CD8-positive, alpha-beta memory T cell (primary cell): ENCODE results near the gene CAPZA2. TPM values are rescaled to one million over a fixed set of nuclear protein-coding genes. Genes with fewer than 3 reads are reported as not detected.
"Not testable (repeated sequence)": the region's sequence is repeated elsewhere in the genome, so short reads cannot be mapped to it uniquely, and the experiment has no call there.

Experiments used
- CTCF ChIA-PET: fragments of 350-600 bp; sonication (Branson Sonifier 250); formaldehyde crosslinking; loops from one replicate; lab custom pipeline; 2021; ENCODE audit warnings: antibody characterized with exemption; lab: Charles Lee
- POLR2A ChIA-PET: fragments of 350-600 bp; sonication (Branson Sonifier 250); formaldehyde crosslinking; loops from one replicate; lab custom pipeline; 2021; ENCODE audit warnings: antibody characterized with exemption; lab: Charles Lee
- DNase-seq, 5 donors: peaks; one replicate each; pipeline versions ENCODE4 v3.0.0 to v3.0.0-alpha.2; 2020 to 2022; ENCODE audit warnings: mixed read lengths in 1 of 5
- H3K27ac ChIP-seq: one replicate; pipeline ENCODE4 v1.7.0; 2013; ENCODE audit warnings: low read depth, mild to moderate bottlenecking, low read length, moderate library complexity
- H3K27me3 ChIP-seq: 2 replicates; pipeline ENCODE4 v1.7.0; 2013; ENCODE audit warnings: low read length, mild to moderate bottlenecking; ENCODE audit not compliant: insufficient read depth, poor library complexity, severe bottlenecking
- H3K36me3 ChIP-seq: 2 replicates; pipeline ENCODE4 v1.7.0; 2013; ENCODE audit warnings: mild to moderate bottlenecking, low read length, moderate library complexity; ENCODE audit not compliant: insufficient read depth
- H3K4me1 ChIP-seq: 2 replicates; pipeline ENCODE4 v1.7.0; 2013; ENCODE audit warnings: mild to moderate bottlenecking, low read length, moderate library complexity; ENCODE audit not compliant: insufficient read depth
- H3K4me3 ChIP-seq: 2 replicates; pipeline ENCODE4 v1.7.0; 2013; ENCODE audit warnings: mild to moderate bottlenecking, low read length
- H3K9me3 ChIP-seq: 2 replicates; pipeline ENCODE4 v1.7.0; 2013; ENCODE audit warnings: mild to moderate bottlenecking, low read length
- H3K27ac Mint-ChIP-seq, 8 donors: one replicate each; pipeline ENCODE4 v1.8.0; 2020 to 2021; ENCODE audit warnings: mixed read lengths in 8 of 8, mild to moderate bottlenecking in 6 of 8, inconsistent platforms in 3 of 8, moderate library complexity in 3 of 8
- H3K27me3 Mint-ChIP-seq, 2 donors: one replicate each; pipeline ENCODE4 v1.8.0; 2020 to 2021; ENCODE audit warnings: mixed read lengths in 2 of 2, mild to moderate bottlenecking in 1 of 2, moderate library complexity in 1 of 2
- H3K36me3 Mint-ChIP-seq, 3 donors: one replicate each; pipeline ENCODE4 v1.8.0; 2020 to 2021; ENCODE audit warnings: mixed read lengths in 3 of 3, inconsistent platforms in 1 of 3, mild to moderate bottlenecking in 1 of 3
- H3K4me1 Mint-ChIP-seq, 3 donors: one replicate each; pipeline ENCODE4 v1.8.0; 2020 to 2021; ENCODE audit warnings: mixed read lengths in 3 of 3, inconsistent platforms in 1 of 3, mild to moderate bottlenecking in 1 of 3
- H3K4me3 Mint-ChIP-seq, 7 donors: one replicate each; pipeline ENCODE4 v1.8.0; 2020 to 2021; ENCODE audit warnings: mixed read lengths in 7 of 7, mild to moderate bottlenecking in 6 of 7, moderate library complexity in 4 of 7, inconsistent platforms in 2 of 7
- H3K9me3 Mint-ChIP-seq, 5 donors: one replicate each; pipeline ENCODE4 v1.8.0; 2020 to 2022; ENCODE audit warnings: mixed read lengths in 5 of 5, mild to moderate bottlenecking in 3 of 5, moderate library complexity in 2 of 5, inconsistent platforms in 1 of 5
- polyA plus RNA-seq: library from polyadenylated mRNA; unstranded; fragments of 300-500 nt; fragmentation: Illumina TruSeq; gene quantifications from one replicate; pipeline ENCODE4 v1.2.3, GENCODE V29; 2021
- total RNA-seq, 2 experiments: library from RNA; stranded (reverse); gene quantifications; one replicate each; pipeline ENCODE4 v1.2.3, GENCODE V29; 2021

Gene CAPZA2
- total and polyA plus RNA-seq, 3 experiments from 2014 or later: 170 to 206 (median 170) TPM

DNA sequence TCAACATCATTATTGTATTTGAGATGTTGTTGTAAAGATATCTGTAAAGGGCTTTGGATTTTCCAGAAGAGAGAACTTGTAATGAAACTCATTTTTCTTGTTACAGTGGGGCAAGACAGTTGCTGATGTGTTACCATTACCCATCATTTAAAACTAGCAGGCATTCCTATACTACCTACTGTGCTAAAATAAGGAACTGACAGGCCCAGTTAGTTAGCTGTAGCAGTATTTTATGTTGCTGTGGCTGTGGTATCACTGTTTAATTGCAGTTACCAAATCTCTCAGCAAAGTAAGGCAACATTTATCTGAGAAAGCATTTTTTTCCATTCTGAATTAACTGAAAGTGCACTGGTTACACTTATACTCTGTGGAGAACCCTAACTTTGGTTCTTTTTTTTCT is 100.8 kb downstream of the CAPZA2 start:
- H3K27me3 ChIP-seq: no peaks in the 10 kb centered on the region
- no peak overlapping the region for H3K4me3 ChIP-seq
- Mint-ChIP-seq H3K4me1 (peaks cover 13 to 25% (median 19%) of the 10 kb centered on the region in 3 donors), H3K27me3 (peaks cover 0 to under 1% of the 10 kb centered on the region in 2 donors), H3K36me3 (no peaks in the 10 kb centered on the region), H3K27ac (no peak overlapping the region), H3K9me3 (no peaks in the 10 kb centered on the region), H3K4me3 (no peak overlapping the region)
- no peaks in the 10 kb centered on the region for H3K9me3 ChIP-seq
- no peak overlapping the region for H3K27ac ChIP-seq
- ChIA-PET CTCF (no interaction called here), POLR2A (no interaction called here)
- H3K36me3 ChIP-seq: no peaks in the 10 kb centered on the region
- H3K4me1 ChIP-seq: no peaks in the 10 kb centered on the region
- no peak for DNase-seq

DNA sequence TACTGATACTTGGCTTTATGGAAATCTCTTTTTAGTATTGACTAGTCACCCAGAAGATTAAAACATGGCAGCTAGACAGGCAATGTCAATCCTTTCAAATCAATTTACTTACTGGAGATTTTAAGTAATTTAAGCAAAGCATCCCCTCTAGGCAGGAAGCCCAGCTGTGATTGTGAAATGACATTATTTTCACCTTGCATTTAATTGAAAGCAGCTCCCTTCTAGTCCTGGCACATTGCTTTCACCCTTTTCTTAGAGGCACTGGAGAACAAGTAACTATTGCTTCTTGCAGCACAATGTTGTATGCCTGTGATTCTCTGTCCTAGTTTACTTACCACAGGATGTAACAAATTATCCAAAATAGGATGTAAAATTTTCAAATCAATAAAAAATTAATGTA is 104.2 kb downstream of the CAPZA2 start:
- ChIA-PET CTCF (no interaction called here), POLR2A (no interaction called here)
- Mint-ChIP-seq H3K4me1 (peaks cover 12 to 19% (median 15%) of the 10 kb centered on the region in 3 donors), H3K27ac (no peak overlapping the region), H3K4me3 (no peak overlapping the region), H3K27me3 (peaks cover 0 to 6% of the 10 kb centered on the region in 2 donors), H3K9me3 (no peaks in the 10 kb centered on the region), H3K36me3 (no peaks in the 10 kb centered on the region)
- Histone ChIP-seq H3K9me3 (no peaks in the 10 kb centered on the region), H3K27me3 (no peaks in the 10 kb centered on the region), H3K4me1 (no peaks in the 10 kb centered on the region), H3K36me3 (no peaks in the 10 kb centered on the region), H3K27ac (no peak overlapping the region), H3K4me3 (no peak overlapping the region)
- no peak for DNase-seq

DNA sequence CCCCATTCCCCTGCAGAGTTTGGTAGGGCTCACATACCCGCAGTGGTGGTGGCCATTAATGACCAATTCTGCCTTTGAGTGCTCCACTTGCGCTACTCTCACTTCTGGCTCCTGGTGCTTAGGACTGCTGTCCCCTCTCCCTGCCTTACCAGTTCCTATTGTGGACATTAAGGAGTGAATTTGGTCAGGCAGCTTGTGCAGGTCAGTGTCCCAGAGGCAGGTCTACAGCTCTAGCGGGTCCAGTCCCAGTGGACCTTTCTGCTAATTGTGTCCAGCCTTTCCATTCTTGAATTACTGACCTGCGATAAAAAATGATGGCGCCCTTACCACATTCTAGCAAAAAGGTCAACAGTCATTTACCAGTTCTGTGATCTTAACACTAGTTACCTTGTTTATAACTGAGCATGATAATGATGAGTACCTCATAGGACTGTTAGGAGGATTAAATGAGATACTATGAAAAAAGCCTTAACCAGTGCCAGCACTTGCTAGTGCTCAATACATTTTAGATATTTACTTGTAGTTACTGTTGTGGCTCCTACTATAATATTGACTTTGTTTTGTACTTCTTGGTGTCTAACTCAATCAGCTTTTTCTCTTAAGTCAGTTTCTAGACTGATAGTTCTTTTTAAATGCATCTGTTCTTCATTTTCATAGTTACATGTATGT is 105.0 kb downstream of the CAPZA2 start:
- Mint-ChIP-seq H3K27ac (no peak overlapping the region), H3K36me3 (no peaks in the 10 kb centered on the region), H3K4me1 (peaks cover 6 to 13% (median 8%) of the 10 kb centered on the region in 3 donors), H3K9me3 (no peaks in the 10 kb centered on the region), H3K27me3 (peaks cover 0 to 6% of the 10 kb centered on the region in 2 donors), H3K4me3 (no peak overlapping the region)
- no peak for DNase-seq
- Histone ChIP-seq H3K36me3 (no peaks in the 10 kb centered on the region), H3K27me3 (no peaks in the 10 kb centered on the region), H3K4me1 (no peaks in the 10 kb centered on the region), H3K27ac (no peak overlapping the region), H3K4me3 (no peak overlapping the region), H3K9me3 (no peaks in the 10 kb centered on the region)
- ChIA-PET CTCF (no interaction called here), POLR2A (no interaction called here)

DNA sequence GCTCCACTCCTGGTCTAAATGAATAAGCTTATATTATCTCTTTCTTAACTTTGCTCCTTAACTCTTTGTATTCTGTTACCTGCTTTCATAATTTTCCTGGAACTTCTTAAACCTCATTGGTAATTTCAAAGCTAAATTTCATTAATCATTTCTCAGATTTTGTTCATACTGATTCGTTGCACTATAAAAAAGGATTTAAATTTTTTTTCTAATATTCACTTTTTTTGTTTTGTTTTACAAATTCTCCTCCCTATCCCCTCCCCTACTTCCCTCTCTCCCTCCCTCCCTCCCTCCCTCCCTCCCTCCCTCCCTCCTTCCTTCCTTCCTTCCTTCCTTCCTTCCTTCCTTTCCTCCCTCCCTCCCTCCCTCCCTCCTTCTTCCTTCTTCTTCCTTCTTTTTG is 105.6 kb downstream of the CAPZA2 start:
- Histone ChIP-seq H3K4me3 (no peak overlapping the region), H3K9me3 (no peaks in the 10 kb centered on the region), H3K27ac (no peak overlapping the region), H3K27me3 (no peaks in the 10 kb centered on the region), H3K4me1 (no peaks in the 10 kb centered on the region), H3K36me3 (no peaks in the 10 kb centered on the region)
- H3K27ac Mint-ChIP-seq: no peak overlapping the region
- ChIA-PET POLR2A (no interaction called here), CTCF (no interaction called here)
- peaks cover 2 to 7% (median 2%) of the 10 kb centered on the region in 3 donors for H3K4me1 Mint-ChIP-seq
- no peaks in the 10 kb centered on the region for H3K9me3 Mint-ChIP-seq
- no peak for DNase-seq
- H3K27me3 Mint-ChIP-seq: peaks cover 0 to 6% of the 10 kb centered on the region in 2 donors
- no peak overlapping the region for H3K4me3 Mint-ChIP-seq
- no peaks in the 10 kb centered on the region for H3K36me3 Mint-ChIP-seq

DNA sequence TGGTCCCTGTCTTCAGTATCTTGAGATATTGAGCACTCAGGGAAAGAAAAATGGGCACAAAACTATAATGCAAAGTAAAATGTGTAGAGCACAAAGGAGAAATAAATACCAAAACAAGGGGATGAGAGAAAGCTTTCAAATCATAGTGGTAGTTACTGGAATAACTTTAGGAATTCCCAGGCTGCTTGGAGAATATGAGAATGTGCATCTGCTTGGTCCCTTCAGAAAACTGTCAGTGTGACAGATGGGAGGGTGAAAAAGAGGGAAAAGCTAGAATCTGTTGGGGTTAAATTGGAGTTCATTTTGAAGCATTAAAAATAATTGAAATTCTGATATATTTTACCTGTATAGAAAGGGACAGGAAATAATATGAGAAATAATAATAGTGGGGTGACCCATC is 106.2 kb downstream of the CAPZA2 start:
- Histone ChIP-seq H3K4me3 (no peak overlapping the region), H3K4me1 (no peaks in the 10 kb centered on the region), H3K36me3 (no peaks in the 10 kb centered on the region), H3K27me3 (no peaks in the 10 kb centered on the region), H3K27ac (no peak overlapping the region), H3K9me3 (no peaks in the 10 kb centered on the region)
- no peaks in the 10 kb centered on the region for H3K9me3 Mint-ChIP-seq
- ChIA-PET CTCF (no interaction called here), POLR2A (no interaction called here)
- H3K4me1 Mint-ChIP-seq: peaks cover 0 to 4% (median 2%) of the 10 kb centered on the region in 3 donors
- DNase-seq: no peak
- H3K27me3 Mint-ChIP-seq: peaks cover 0 to 6% of the 10 kb centered on the region in 2 donors
- no peak overlapping the region for H3K27ac Mint-ChIP-seq
- no peak overlapping the region for H3K4me3 Mint-ChIP-seq
- no peaks in the 10 kb centered on the region for H3K36me3 Mint-ChIP-seq

DNA sequence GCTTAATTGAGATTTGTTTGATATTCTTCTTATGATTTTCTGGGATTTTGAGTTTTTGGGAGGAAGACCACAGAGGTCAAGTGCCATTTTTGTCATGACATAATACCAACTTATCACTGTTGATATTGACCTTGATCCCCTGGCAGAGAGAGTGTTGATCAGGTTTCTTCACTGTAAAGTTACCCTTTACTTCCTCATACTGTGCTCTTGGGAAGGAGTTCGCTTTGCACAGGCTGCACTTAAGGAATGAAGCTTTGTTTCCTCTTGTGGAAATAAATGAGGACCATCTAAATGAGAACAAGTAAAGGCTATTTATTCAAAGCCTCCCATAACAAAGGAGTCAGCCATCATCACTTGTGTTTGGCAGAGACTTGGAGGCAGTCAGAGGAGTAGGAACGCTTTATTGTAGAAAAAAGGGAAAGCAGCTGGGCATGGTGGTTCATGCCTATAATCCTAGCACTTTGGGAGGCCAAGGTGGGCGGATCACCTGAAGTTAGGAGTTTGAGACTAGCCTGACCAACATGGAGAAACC is 107.0 kb downstream of the CAPZA2 start:
- H3K36me3 Mint-ChIP-seq: no peaks in the 10 kb centered on the region
- POLR2A ChIA-PET: interaction anchor here (0.6 kb wide), 1 partner anchor 117 kb away, joined by 3 read pairs; no protein-coding TSS in a partner anchor
- H3K27ac Mint-ChIP-seq: no peak overlapping the region
- no peak overlapping the region for H3K4me3 ChIP-seq
- H3K4me3 Mint-ChIP-seq: no peak overlapping the region
- peaks cover 0 to 6% of the 10 kb centered on the region in 2 donors for H3K27me3 Mint-ChIP-seq
- H3K27ac ChIP-seq: no peak overlapping the region
- H3K9me3 ChIP-seq: no peaks in the 10 kb centered on the region
- H3K4me1 Mint-ChIP-seq: peaks cover 0 to 4% (median 2%) of the 10 kb centered on the region in 3 donors
- H3K36me3 ChIP-seq: no peaks in the 10 kb centered on the region
- no peaks in the 10 kb centered on the region for H3K9me3 Mint-ChIP-seq
- DNase-seq: no peak
- H3K27me3 ChIP-seq: no peaks in the 10 kb centered on the region
- CTCF ChIA-PET: no interaction called here
- no peaks in the 10 kb centered on the region for H3K4me1 ChIP-seq

DNA sequence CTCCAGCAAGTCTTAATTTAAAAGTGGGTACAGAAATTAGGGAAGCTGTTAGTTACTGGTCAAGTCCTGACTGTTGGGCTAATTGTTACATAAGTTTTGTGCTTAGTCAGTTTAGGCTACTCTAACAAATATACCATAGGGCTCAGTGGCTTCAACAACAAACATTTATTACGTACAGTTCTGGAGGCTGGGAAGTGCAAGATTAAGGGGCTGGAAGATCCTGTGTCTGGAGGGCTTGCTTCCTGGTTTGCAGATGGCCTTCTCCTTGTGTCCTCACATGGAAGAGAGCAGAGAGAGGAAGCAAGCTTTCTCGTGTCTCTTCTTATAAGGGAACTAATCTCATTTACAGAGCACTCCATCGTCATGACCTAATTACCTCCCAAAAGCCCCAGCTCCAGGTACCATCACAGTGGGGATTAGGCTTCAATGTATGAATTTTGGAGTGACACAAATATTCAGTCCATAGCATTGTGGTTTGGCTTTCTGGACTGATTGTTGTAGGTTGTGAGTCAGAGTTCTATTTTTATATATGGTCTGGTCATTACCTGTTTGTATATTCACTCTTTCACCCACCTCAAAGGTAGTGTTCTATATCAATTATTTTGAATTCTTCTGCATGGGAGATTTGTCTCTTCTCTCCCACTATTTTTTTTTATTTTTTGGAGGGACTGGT is 108.0 kb downstream of the CAPZA2 start:
- Histone ChIP-seq H3K9me3 (no peaks in the 10 kb centered on the region), H3K4me3 (no peak overlapping the region), H3K36me3 (no peaks in the 10 kb centered on the region), H3K4me1 (no peaks in the 10 kb centered on the region), H3K27me3 (no peaks in the 10 kb centered on the region), H3K27ac (peak overlapping the region; percentile 19)
- Mint-ChIP-seq H3K27ac (no peak overlapping the region), H3K36me3 (no peaks in the 10 kb centered on the region), H3K9me3 (no peaks in the 10 kb centered on the region), H3K27me3 (peaks cover 0 to 6% of the 10 kb centered on the region in 2 donors), H3K4me3 (no peak overlapping the region), H3K4me1 (peaks cover 0 to 4% (median 2%) of the 10 kb centered on the region in 3 donors)
- DNase-seq: no peak
- ChIA-PET POLR2A (interaction anchor here (0.6 kb wide), 1 partner anchor 116 kb away, joined by 3 read pairs; no protein-coding TSS in a partner anchor), CTCF (interaction anchor here (1.1 to 1.2 kb wide), 2 partner anchors 15 to 19 kb away, joined by 3 read pairs; no protein-coding TSS in a partner anchor)

DNA sequence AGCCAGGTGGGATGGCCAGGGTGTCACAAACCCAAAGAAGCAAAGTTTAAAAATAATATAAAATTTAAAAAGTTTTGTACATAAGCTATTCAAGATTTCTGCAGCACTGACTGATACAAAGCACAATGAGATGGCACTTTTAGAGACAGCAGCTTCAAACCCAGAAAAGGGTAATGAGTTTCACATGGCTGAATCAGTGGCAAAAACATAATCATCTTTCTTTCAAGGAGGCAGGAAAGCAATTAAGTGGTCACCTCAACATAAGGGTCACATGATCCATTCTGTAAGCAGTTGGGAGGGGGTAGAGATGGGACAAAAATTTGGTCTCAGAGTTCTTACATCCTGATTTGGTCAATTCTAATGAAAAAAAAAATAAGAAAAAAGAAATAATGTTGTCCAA is 108.8 kb downstream of the CAPZA2 start:
- H3K9me3 ChIP-seq, H3K4me1 ChIP-seq, H3K36me3 Mint-ChIP-seq, H3K27me3 Mint-ChIP-seq, H3K27ac Mint-ChIP-seq, H3K9me3 Mint-ChIP-seq, H3K36me3 ChIP-seq, H3K4me3 ChIP-seq, H3K27me3 ChIP-seq, POLR2A ChIA-PET, H3K4me3 Mint-ChIP-seq, DNase-seq, H3K4me1 Mint-ChIP-seq: not testable (repeated sequence)
- CTCF ChIA-PET: interaction anchor here (1.2 kb wide), 1 partner anchor 18 kb away, joined by 3 read pairs; no protein-coding TSS in a partner anchor
- H3K27ac ChIP-seq: peak overlapping the region; percentile 29
